Mucosa of descending colon (tissue), 3 donors: Measurements from ENCODE around the gene CCDC127. TPM values are rescaled to one million over a fixed set of nuclear protein-coding genes. Genes with fewer than 3 reads are reported as not detected.

Source experiments
- ATAC-seq: fragments of 200-7000 bp; cut with Tn5 transposase; one replicate; pipeline ENCODE4 v1.9.1; 2020; ENCODE audit warnings: mild to moderate bottlenecking, moderate library complexity
- DNase-seq, 3 donors: peaks; one replicate each; pipeline ENCODE4 v3.0.0-alpha.2; 2020
- H3K36me3 ChIP-seq: fragments of 200-600 bp; one replicate; pipeline ENCODE4 v1.8.0; 2021; ENCODE audit warnings: low read depth, mild to moderate bottlenecking
- H3K4me1 ChIP-seq: fragments of 200-600 bp; one replicate; pipeline ENCODE4 v1.8.0; 2021; ENCODE audit warnings: low read depth, mild to moderate bottlenecking
- H3K4me3 ChIP-seq: fragments of 200-600 bp; one replicate; pipeline ENCODE4 v1.8.0; 2021; ENCODE audit warnings: mild to moderate bottlenecking
- H3K9me3 ChIP-seq: fragments of 200-600 bp; one replicate; pipeline ENCODE4 v1.8.0; 2021; ENCODE audit warnings: mild to moderate bottlenecking
- CTCF ChIP-seq: fragments of 200-600 bp; IDR thresholded peaks from one replicate; pipeline ENCODE4 v1.8.0; 2022; ENCODE audit warnings: antibody characterized with exemption, mild to moderate bottlenecking
- intact Hi-C, 2 donors: fragments of 100-400 bp; cut with DNase I in 1 of 2; cut with micrococcal nuclease in 1 of 2; formaldehyde crosslinking; loops; one replicate each; pipeline versions ENCODE4 v1.11.0 to v1.11.1; 2022; cut with DNase I, micrococcal nuclease
- total RNA-seq, 3 donors: library from RNA; stranded (reverse); fragmentation: NEBNext Ultra II Directional in 2 of 3; extraction: Animal tissue kit (Norgen Biotek cat#: 25700) in 2 of 3; gene quantifications; one replicate each; pipeline versions ENCODE4 v1.2.1 to v1.2.4, GENCODE V29; 2021 to 2023
- donor health status: DM: no; HTN: no; CAD: no; lungs with moderate emphysema.
- donor health status: DM: no; HTN: no; CAD: no.
- donor health status: DM: no; HTN: yes; CAD: no.

The CCDC127 gene
- total RNA-seq, 3 donors from 2014 or later, result 3.5 to 9.8 (median 4.7) TPM

- ATAC-seq (no peak), DNase-seq (no peak)
- no peak for TF ChIP-seq CTCF
- intact Hi-C loops, result no loop called here
- Histone ChIP-seq H3K9me3 (no peaks in the 10 kb centered on the region), H3K4me3 (no peak overlapping the region), H3K36me3 (no peaks in the 10 kb centered on the region), H3K4me1 (no peaks in the 10 kb centered on the region)
Measured at GRCh38 chr5:162190-162564, 55.8 kb downstream of the CCDC127 start.

DNA sequence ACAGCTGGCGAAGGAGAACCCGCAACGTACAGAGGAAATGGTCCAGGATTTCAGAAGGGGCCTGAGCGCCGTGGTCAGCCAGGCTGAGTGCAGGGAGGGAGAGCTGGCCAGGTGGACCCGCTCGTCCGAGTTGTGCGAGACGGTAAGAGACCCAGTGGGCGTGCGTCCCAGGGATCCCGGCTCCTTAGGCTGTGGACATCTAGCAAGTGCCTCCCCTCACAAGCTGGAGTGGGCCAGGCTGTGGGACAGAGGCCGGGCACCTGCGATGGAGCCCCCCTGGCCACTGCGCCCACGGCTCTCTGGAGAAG is 56.2 kb downstream of the CCDC127 start:
- no peaks in the 10 kb centered on the region for H3K4me1 ChIP-seq
- intact Hi-C loops, result no loop called here
- no peaks in the 10 kb centered on the region for H3K36me3 ChIP-seq
- no peak overlapping the region for H3K4me3 ChIP-seq
- DNase-seq (no peak), ATAC-seq (no peak)
- H3K9me3 ChIP-seq, result no peaks in the 10 kb centered on the region
- no peak for TF ChIP-seq CTCF

- no peak for DNase-seq
- H3K9me3 ChIP-seq, result no peaks in the 10 kb centered on the region
- intact Hi-C loops, result no loop called here
Measured at GRCh38 chr5:160921-161802, 56.8 kb downstream of the CCDC127 start.

DNA sequence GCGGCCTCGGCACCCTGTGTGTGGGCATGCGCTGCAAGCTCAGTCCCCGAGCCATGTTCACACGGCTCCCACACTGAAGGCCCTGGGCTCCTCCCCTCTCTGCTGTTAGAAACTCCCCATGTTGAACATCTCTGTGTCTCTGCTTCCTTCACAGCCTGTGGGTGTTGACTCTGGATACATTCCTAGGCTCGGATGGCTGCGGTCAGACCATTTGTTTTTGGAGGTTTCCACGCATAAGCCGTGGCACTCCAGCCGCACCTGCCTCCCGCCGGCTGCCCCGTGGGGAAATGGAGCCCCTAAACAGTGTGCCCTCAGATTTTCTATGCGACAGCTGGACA is 57.8 kb downstream of the CCDC127 start:
- H3K4me3 ChIP-seq, result no peak overlapping the region

More at GRCh38 chr5:160921-161802, 56.8 kb downstream of the CCDC127 start:
- no peak for TF ChIP-seq CTCF
- ATAC-seq, result no peak
- H3K36me3 ChIP-seq, result no peaks in the 10 kb centered on the region
- no peaks in the 10 kb centered on the region for H3K4me1 ChIP-seq
- no peak overlapping the region for H3K4me3 ChIP-seq

GRCh38 chr5:159448-160172 is 58.3 kb downstream of the CCDC127 start:
- no peaks in the 10 kb centered on the region for H3K9me3 ChIP-seq
- ATAC-seq (no peak), DNase-seq (no peak)
- no peaks in the 10 kb centered on the region for H3K4me1 ChIP-seq
- intact Hi-C loops, result no loop called here
- no peak overlapping the region for H3K4me3 ChIP-seq
- no peaks in the 10 kb centered on the region for H3K36me3 ChIP-seq
- no peak for TF ChIP-seq CTCF

More for the DNA sequence above, 57.8 kb downstream of the CCDC127 start:
- H3K4me1 ChIP-seq, result no peaks in the 10 kb centered on the region
- no peak for TF ChIP-seq CTCF
- no peaks in the 10 kb centered on the region for H3K36me3 ChIP-seq
- no peaks in the 10 kb centered on the region for H3K9me3 ChIP-seq
- intact Hi-C loops, result no loop called here
- no peak for ATAC-seq
- no peak for DNase-seq
